Mucosa of descending colon (tissue), 3 donors: ENCODE measurements around the gene OPCML. TPM values are rescaled to one million over a fixed set of nuclear protein-coding genes. Genes with fewer than 3 reads are reported as not detected.
A peak's percentile ranks its signal among the peaks of the same experiment; 100 is the strongest.

ENCODE experiments used
- ATAC-seq: fragments of 200-7000 bp; cut with Tn5 transposase; one replicate; pipeline ENCODE4 v1.9.1; 2020; ENCODE audit warnings: mild to moderate bottlenecking, moderate library complexity
- DNase-seq, 3 donors: peaks; one replicate each; pipeline ENCODE4 v3.0.0-alpha.2; 2020
- H3K36me3 ChIP-seq: fragments of 200-600 bp; one replicate; pipeline ENCODE4 v1.8.0; 2021; ENCODE audit warnings: low read depth, mild to moderate bottlenecking
- H3K4me1 ChIP-seq: fragments of 200-600 bp; one replicate; pipeline ENCODE4 v1.8.0; 2021; ENCODE audit warnings: low read depth, mild to moderate bottlenecking
- H3K4me3 ChIP-seq: fragments of 200-600 bp; one replicate; pipeline ENCODE4 v1.8.0; 2021; ENCODE audit warnings: mild to moderate bottlenecking
- H3K9me3 ChIP-seq: fragments of 200-600 bp; one replicate; pipeline ENCODE4 v1.8.0; 2021; ENCODE audit warnings: mild to moderate bottlenecking
- CTCF ChIP-seq: fragments of 200-600 bp; IDR thresholded peaks from one replicate; pipeline ENCODE4 v1.8.0; 2022; ENCODE audit warnings: antibody characterized with exemption, mild to moderate bottlenecking
- intact Hi-C, 2 donors: fragments of 100-400 bp; cut with DNase I in 1 of 2; cut with micrococcal nuclease in 1 of 2; formaldehyde crosslinking; loops; one replicate each; pipeline versions ENCODE4 v1.11.0 to v1.11.1; 2022; cut with DNase I, micrococcal nuclease
- total RNA-seq, 3 donors: library from RNA; stranded (reverse); fragmentation: NEBNext Ultra II Directional in 2 of 3; extraction: Animal tissue kit (Norgen Biotek cat#: 25700) in 2 of 3; gene quantifications; one replicate each; pipeline versions ENCODE4 v1.2.1 to v1.2.4, GENCODE V29; 2021 to 2023
- donor health status: DM: no; HTN: no; CAD: no; lungs with moderate emphysema.
- donor health status: DM: no; HTN: no; CAD: no.
- donor health status: DM: no; HTN: yes; CAD: no.

OPCML gene
- total RNA-seq, 3 donors from 2014 or later, result 0.10 to 0.47 TPM; not detected in 1

- peak; percentile 31 for TF ChIP-seq CTCF
- DNase-seq, result peak in 2 of 3 donors; percentile 38 to 41
- Histone ChIP-seq H3K4me1 (peaks cover 5% of the 10 kb centered on the region), H3K9me3 (no peaks in the 10 kb centered on the region), H3K36me3 (no peaks in the 10 kb centered on the region), H3K4me3 (no peak overlapping the region)
- ATAC-seq, result peak; percentile 25
- intact Hi-C loops, result no loop called here
Measured at GRCh38 chr11:133078591-133079404, 453.5 kb downstream of the OPCML start.

- Histone ChIP-seq H3K4me1 (peaks cover 2% of the 10 kb centered on the region), H3K36me3 (no peaks in the 10 kb centered on the region), H3K9me3 (no peaks in the 10 kb centered on the region), H3K4me3 (no peak overlapping the region)
- DNase-seq (no peak), ATAC-seq (no peak)
- no peak for TF ChIP-seq CTCF
- intact Hi-C loops, result no loop called here
Measured at GRCh38 chr11:133078012-133078411, 454.3 kb downstream of the OPCML start.

- no peak overlapping the region for H3K4me3 ChIP-seq
- intact Hi-C loops, result no loop called here
- ATAC-seq (no peak), DNase-seq (no peak)
- TF ChIP-seq CTCF, result no peak
- H3K9me3 ChIP-seq, result no peaks in the 10 kb centered on the region
- H3K4me1 ChIP-seq, result no peaks in the 10 kb centered on the region
- no peaks in the 10 kb centered on the region for H3K36me3 ChIP-seq
Measured at GRCh38 chr11:133075351-133075750, 456.9 kb downstream of the OPCML start.

- no peak for TF ChIP-seq CTCF
Measured at GRCh38 chr11:133072858-133073582, 459.3 kb downstream of the OPCML start.

GRCh38 chr11:133072378-133072777, 459.9 kb downstream of the OPCML start:
- Histone ChIP-seq H3K36me3 (no peaks in the 10 kb centered on the region), H3K9me3 (no peaks in the 10 kb centered on the region), H3K4me1 (no peaks in the 10 kb centered on the region), H3K4me3 (no peak overlapping the region)
- TF ChIP-seq CTCF, result no peak
- DNase-seq (no peak), ATAC-seq (no peak)
- intact Hi-C loops, result no loop called here

More at GRCh38 chr11:133072858-133073582, 459.3 kb downstream of the OPCML start:
- H3K9me3 ChIP-seq, result no peaks in the 10 kb centered on the region
- ATAC-seq, result no peak
- DNase-seq, result no peak
- H3K4me1 ChIP-seq, result no peaks in the 10 kb centered on the region
- H3K36me3 ChIP-seq, result no peaks in the 10 kb centered on the region
- intact Hi-C loops, result no loop called here
- H3K4me3 ChIP-seq, result no peak overlapping the region
